GM23338 (cell line): ENCODE measurements around the gene LIPH. TPM values are rescaled to one million over a fixed set of nuclear protein-coding genes. Genes with fewer than 3 reads are reported as not detected.

Source experiments
- ATAC-seq: fragments of 200-7000 bp; cut with Tn5 transposase; 3 replicates; pipeline ENCODE4 v1.9.1; 2020
- DNase-seq: peaks from one replicate; pipeline ENCODE4 v3.0.0-alpha.2; 2015; ENCODE audit warnings: low spot score
- H2AFZ ChIP-seq: fragments of 200-600 bp; sonication (generic); 2 replicates; pipeline ENCODE4 v1.8.0; 2016; ENCODE audit warnings: antibody characterized with exemption, mild to moderate bottlenecking, moderate library complexity
- H3F3A ChIP-seq: fragments of 200-600 bp; sonication (generic); replicated peaks from 2 replicates; pipeline ENCODE4 v1.8.0; 2017; ENCODE audit warnings: antibody characterized with exemption, mixed run types, low read depth
- H3K27ac ChIP-seq: fragments of 200-600 bp; sonication (generic); 2 replicates; pipeline ENCODE4 v1.6.1; 2016; ENCODE audit warnings: low read depth
- H3K27me3 ChIP-seq: fragments of 200-600 bp; sonication (generic); 2 replicates; pipeline ENCODE4 v1.8.0; 2016; ENCODE audit warnings: mild to moderate bottlenecking, mixed run types, moderate library complexity; ENCODE audit not compliant: insufficient read depth
- H3K36me3 ChIP-seq: fragments of 200-600 bp; sonication (generic); 2 replicates; pipeline ENCODE4 v1.8.0; 2016; ENCODE audit warnings: mild to moderate bottlenecking; ENCODE audit not compliant: insufficient read depth
- H3K4me1 ChIP-seq: fragments of 200-600 bp; sonication (generic); 2 replicates; pipeline ENCODE4 v1.8.0; 2016; ENCODE audit warnings: mild to moderate bottlenecking, moderate library complexity; ENCODE audit not compliant: insufficient read depth
- H3K4me2 ChIP-seq: fragments of 200-600 bp; sonication (generic); 2 replicates; pipeline ENCODE4 v1.7.1; 2017; ENCODE audit warnings: mixed run types
- H3K4me3 ChIP-seq: fragments of 200-600 bp; sonication (generic); 2 replicates; pipeline ENCODE4 v1.6.1; 2016; ENCODE audit warnings: mixed run types
- H3K79me2 ChIP-seq: fragments of 200-600 bp; sonication (generic); replicated peaks from 2 replicates; pipeline ENCODE4 v1.8.0; 2017; ENCODE audit warnings: mild to moderate bottlenecking; ENCODE audit not compliant: insufficient read depth
- H3K9me2 ChIP-seq: fragments of 200-600 bp; sonication (generic); 2 replicates; pipeline ENCODE4 v1.8.0; 2017; ENCODE audit not compliant: insufficient read depth
- H4K20me1 ChIP-seq: fragments of 200-600 bp; sonication (generic); replicated peaks from 2 replicates; pipeline ENCODE4 v1.8.0; 2017; ENCODE audit warnings: mild to moderate bottlenecking; ENCODE audit not compliant: insufficient read depth
- H3K27ac Mint-ChIP-seq: 2 replicates; pipeline ENCODE4 v1.8.0; 2020; ENCODE audit warnings: inconsistent platforms, mild to moderate bottlenecking, moderate library complexity, mixed read lengths
- H3K27me3 Mint-ChIP-seq: 3 replicates; pipeline ENCODE4 v1.8.0; 2022; ENCODE audit warnings: low read depth, mild to moderate bottlenecking, moderate library complexity, mixed read lengths, inconsistent platforms; ENCODE audit not compliant: insufficient read depth, poor library complexity
- H3K36me3 Mint-ChIP-seq: 3 replicates; pipeline ENCODE4 v1.8.0; 2021; ENCODE audit warnings: low read depth, mild to moderate bottlenecking, inconsistent platforms, moderate library complexity, mixed read lengths
- H3K4me1 Mint-ChIP-seq: 3 replicates; pipeline ENCODE4 v1.8.0; 2020; ENCODE audit warnings: mild to moderate bottlenecking, inconsistent platforms, mixed read lengths
- H3K4me3 Mint-ChIP-seq: 3 replicates; pipeline ENCODE4 v1.8.0; 2021; ENCODE audit warnings: moderate library complexity, mild to moderate bottlenecking, inconsistent platforms, mixed read lengths
- H3K9me3 Mint-ChIP-seq: 3 replicates; pipeline ENCODE4 v1.8.0; 2020; ENCODE audit warnings: moderate library complexity, mild to moderate bottlenecking, inconsistent platforms, mixed read lengths
- CREB1 ChIP-seq: fragments of 250-450 bp; sonication (Bioruptor Pico); IDR thresholded peaks from 2 replicates; pipeline ENCODE4 v1.5.0; 2020; ENCODE audit warnings: low read depth, mild to moderate bottlenecking, moderate library complexity
- EZH2 ChIP-seq: fragments of 200-600 bp; sonication (generic); IDR thresholded peaks from one replicate; pipeline ENCODE4 v1.8.0; 2017; ENCODE audit warnings: antibody characterized with exemption, mild to moderate bottlenecking, low read depth; ENCODE audit not compliant: unreplicated experiment
- EZH2phosphoT487 ChIP-seq: fragments of 200-600 bp; sonication (generic); IDR thresholded peaks from one replicate; pipeline ENCODE4 v1.8.1; 2018; ENCODE audit warnings: antibody characterized with exemption; ENCODE audit not compliant: unreplicated experiment
- JUNB ChIP-seq: IDR thresholded peaks from one replicate; pipeline ENCODE4 v1.6.1; 2016; ENCODE audit warnings: antibody characterized with exemption; ENCODE audit not compliant: unreplicated experiment
- NANOG ChIP-seq: IDR thresholded peaks from 2 replicates; pipeline ENCODE4 v1.6.1; 2016; ENCODE audit warnings: antibody characterized with exemption, borderline replicate concordance
- POLR2AphosphoS5 ChIP-seq: IDR thresholded peaks from 2 replicates; pipeline ENCODE4 v1.6.1; 2016; ENCODE audit warnings: antibody characterized with exemption, low read depth
- ZNF114 ChIP-seq: fragments of 250-450 bp; sonication (Bioruptor Pico); IDR thresholded peaks from 2 replicates; pipeline ENCODE4 v1.5.0; 2020; ENCODE audit warnings: mild to moderate bottlenecking, moderate library complexity
- ZNF331 ChIP-seq: fragments of 250-450 bp; sonication (Bioruptor Pico); IDR thresholded peaks from 2 replicates; pipeline ENCODE4 v1.5.0; 2020; ENCODE audit warnings: low read depth, mild to moderate bottlenecking, moderate library complexity
- polyA plus RNA-seq: library from polyadenylated mRNA; unstranded; fragments of >200 nt; fragmentation: Nextera tagmentation; extraction: Ambion mirVana; gene quantifications from 2 replicates; pipeline ENCODE4 v1.2.1, GENCODE V29; 2016
- total RNA-seq: library from RNA; depleted of rRNA; stranded (reverse); fragments of >200 nt; shearing (Covaris generic); gene quantifications from 2 replicates; pipeline ENCODE4 v1.2.3, GENCODE V29; 2014
- TF ChIP-seq, protein P1 (sequence below): fragments of 250-450 bp; sonication (Bioruptor Pico); IDR thresholded peaks from 2 replicates; pipeline ENCODE4 v1.5.0; 2020; ENCODE audit warnings: mild to moderate bottlenecking, moderate library complexity
- TF ChIP-seq, protein P2 (sequence below), 2 experiments: fragments of 200-600 bp in 1 of 2; sonication (generic) in 1 of 2; conservative IDR thresholded peaks; 2 replicates each; pipeline versions ENCODE4 v1.5.1 to v1.6.1; 2016 to 2017; ENCODE audit warnings: antibody characterized with exemption in 2 of 2, low read depth in 2 of 2, mild to moderate bottlenecking in 2 of 2, moderate library complexity in 1 of 2

The LIPH gene
- total and polyA plus RNA-seq, 2 experiments from 2014 or later, result 0.03 to 0.16 TPM

GRCh38 chr3:185582871-185583270 is 30.5 kb upstream of the LIPH start (continued):
- TF ChIP-seq, protein P1, sequence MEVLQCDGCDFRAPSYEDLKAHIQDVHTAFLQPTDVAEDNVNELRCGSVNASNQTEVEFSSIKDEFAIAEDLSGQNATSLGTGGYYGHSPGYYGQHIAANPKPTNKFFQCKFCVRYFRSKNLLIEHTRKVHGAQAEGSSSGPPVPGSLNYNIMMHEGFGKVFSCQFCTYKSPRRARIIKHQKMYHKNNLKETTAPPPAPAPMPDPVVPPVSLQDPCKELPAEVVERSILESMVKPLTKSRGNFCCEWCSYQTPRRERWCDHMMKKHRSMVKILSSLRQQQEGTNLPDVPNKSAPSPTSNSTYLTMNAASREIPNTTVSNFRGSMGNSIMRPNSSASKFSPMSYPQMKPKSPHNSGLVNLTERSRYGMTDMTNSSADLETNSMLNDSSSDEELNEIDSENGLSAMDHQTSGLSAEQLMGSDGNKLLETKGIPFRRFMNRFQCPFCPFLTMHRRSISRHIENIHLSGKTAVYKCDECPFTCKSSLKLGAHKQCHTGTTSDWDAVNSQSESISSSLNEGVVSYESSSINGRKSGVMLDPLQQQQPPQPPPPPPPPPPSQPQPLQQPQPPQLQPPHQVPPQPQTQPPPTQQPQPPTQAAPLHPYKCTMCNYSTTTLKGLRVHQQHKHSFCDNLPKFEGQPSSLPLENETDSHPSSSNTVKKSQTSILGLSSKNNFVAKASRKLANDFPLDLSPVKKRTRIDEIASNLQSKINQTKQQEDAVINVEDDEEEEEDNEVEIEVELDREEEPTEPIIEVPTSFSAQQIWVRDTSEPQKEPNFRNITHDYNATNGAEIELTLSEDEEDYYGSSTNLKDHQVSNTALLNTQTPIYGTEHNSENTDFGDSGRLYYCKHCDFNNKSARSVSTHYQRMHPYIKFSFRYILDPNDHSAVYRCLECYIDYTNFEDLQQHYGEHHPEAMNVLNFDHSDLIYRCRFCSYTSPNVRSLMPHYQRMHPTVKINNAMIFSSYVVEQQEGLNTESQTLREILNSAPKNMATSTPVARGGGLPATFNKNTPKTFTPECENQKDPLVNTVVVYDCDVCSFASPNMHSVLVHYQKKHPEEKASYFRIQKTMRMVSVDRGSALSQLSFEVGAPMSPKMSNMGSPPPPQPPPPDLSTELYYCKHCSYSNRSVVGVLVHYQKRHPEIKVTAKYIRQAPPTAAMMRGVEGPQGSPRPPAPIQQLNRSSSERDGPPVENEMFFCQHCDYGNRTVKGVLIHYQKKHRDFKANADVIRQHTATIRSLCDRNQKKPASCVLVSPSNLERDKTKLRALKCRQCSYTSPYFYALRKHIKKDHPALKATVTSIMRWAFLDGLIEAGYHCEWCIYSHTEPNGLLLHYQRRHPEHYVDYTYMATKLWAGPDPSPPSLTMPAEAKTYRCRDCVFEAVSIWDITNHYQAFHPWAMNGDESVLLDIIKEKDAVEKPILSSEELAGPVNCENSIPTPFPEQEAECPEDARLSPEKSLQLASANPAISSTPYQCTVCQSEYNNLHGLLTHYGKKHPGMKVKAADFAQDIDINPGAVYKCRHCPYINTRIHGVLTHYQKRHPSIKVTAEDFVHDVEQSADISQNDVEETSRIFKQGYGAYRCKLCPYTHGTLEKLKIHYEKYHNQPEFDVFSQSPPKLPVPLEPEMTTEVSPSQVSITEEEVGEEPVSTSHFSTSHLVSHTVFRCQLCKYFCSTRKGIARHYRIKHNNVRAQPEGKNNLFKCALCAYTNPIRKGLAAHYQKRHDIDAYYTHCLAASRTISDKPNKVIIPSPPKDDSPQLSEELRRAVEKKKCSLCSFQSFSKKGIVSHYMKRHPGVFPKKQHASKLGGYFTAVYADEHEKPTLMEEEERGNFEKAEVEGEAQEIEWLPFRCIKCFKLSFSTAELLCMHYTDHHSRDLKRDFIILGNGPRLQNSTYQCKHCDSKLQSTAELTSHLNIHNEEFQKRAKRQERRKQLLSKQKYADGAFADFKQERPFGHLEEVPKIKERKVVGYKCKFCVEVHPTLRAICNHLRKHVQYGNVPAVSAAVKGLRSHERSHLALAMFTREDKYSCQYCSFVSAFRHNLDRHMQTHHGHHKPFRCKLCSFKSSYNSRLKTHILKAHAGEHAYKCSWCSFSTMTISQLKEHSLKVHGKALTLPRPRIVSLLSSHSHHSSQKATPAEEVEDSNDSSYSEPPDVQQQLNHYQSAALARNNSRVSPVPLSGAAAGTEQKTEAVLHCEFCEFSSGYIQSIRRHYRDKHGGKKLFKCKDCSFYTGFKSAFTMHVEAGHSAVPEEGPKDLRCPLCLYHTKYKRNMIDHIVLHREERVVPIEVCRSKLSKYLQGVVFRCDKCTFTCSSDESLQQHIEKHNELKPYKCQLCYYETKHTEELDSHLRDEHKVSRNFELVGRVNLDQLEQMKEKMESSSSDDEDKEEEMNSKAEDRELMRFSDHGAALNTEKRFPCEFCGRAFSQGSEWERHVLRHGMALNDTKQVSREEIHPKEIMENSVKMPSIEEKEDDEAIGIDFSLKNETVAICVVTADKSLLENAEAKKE (CRISPR knock-in tag), result no peak
- TF ChIP-seq JUNB (no peak), CREB1 (no peak), NANOG (no peak), POLR2AphosphoS5 (no peak), EZH2phosphoT487 (no peak), ZNF114 (CRISPR knock-in tag) (no peak), EZH2 (no peak)
- TF ChIP-seq, protein P2, sequence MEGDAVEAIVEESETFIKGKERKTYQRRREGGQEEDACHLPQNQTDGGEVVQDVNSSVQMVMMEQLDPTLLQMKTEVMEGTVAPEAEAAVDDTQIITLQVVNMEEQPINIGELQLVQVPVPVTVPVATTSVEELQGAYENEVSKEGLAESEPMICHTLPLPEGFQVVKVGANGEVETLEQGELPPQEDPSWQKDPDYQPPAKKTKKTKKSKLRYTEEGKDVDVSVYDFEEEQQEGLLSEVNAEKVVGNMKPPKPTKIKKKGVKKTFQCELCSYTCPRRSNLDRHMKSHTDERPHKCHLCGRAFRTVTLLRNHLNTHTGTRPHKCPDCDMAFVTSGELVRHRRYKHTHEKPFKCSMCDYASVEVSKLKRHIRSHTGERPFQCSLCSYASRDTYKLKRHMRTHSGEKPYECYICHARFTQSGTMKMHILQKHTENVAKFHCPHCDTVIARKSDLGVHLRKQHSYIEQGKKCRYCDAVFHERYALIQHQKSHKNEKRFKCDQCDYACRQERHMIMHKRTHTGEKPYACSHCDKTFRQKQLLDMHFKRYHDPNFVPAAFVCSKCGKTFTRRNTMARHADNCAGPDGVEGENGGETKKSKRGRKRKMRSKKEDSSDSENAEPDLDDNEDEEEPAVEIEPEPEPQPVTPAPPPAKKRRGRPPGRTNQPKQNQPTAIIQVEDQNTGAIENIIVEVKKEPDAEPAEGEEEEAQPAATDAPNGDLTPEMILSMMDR (conservative IDR thresholded peaks at IDR 0.05; ENCODE audit: low read depth in 2 of 2), result no peak

DNA sequence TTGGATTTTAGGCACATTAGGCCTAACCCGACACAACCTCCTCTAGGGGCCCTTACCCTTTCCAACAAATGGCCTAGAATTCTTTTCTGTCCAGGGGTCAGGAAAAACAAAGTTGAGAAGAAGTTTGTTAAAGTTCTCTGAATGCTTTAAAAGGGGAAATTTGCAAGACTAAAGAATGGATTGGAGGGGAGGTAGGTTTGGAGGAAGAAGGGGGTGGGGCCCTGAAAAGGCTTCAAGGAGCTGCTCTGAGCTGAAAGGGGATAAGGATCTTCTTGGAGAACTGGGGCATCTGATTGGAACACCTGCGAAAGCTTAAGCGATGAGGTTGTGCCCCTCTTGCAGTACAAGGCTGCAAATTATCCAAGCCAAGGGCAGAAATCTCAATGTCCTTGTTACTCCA is 29.8 kb upstream of the LIPH start:
- Histone ChIP-seq H3K79me2 (peaks cover 44% of the 10 kb centered on the region), H3K4me3 (peak overlapping the region; percentile 59), H3K27me3 (no peaks in the 10 kb centered on the region), H3F3A (peaks cover 22% of the 10 kb centered on the region), H3K4me1 (peaks cover 23% of the 10 kb centered on the region), H2AFZ (no peak overlapping the region), H3K36me3 (no peaks in the 10 kb centered on the region), H3K4me2 (peak overlapping the region; percentile 75), H4K20me1 (peaks cover 6% of the 10 kb centered on the region), H3K9me2 (no peaks in the 10 kb centered on the region), H3K27ac (peak overlapping the region; percentile 93)
- Mint-ChIP-seq H3K27me3 (peaks cover 18% of the 10 kb centered on the region), H3K4me3 (peak overlapping the region; percentile 89), H3K36me3 (peaks cover 10% of the 10 kb centered on the region), H3K9me3 (peaks cover 6% of the 10 kb centered on the region; the same call in 2 of the 3 replicates), H3K4me1 (peaks cover 34% of the 10 kb centered on the region), H3K27ac (peak overlapping the region; percentile 98)
- ATAC-seq (peak; percentile 67), DNase-seq (peak; percentile 96)
- TF ChIP-seq, protein P2 (conservative IDR thresholded peaks at IDR 0.05; ENCODE audit: low read depth in 2 of 2), result no peak
- TF ChIP-seq ZNF331 (CRISPR knock-in tag) (no peak), POLR2AphosphoS5 (peak; percentile 78), EZH2 (no peak)
